Transverse colon (tissue), 4 donors: Measurements from ENCODE around the gene EMX1. TPM values are rescaled to one million over a fixed set of nuclear protein-coding genes. Genes with fewer than 3 reads are reported as not detected.

ENCODE experiments used
- DNase-seq: peaks from one replicate; pipeline ENCODE4 v3.0.0-alpha.2; 2019
- H3K27ac ChIP-seq, 4 donors: fragments of 200-600 bp; sonication (generic); 2 replicates each; pipeline ENCODE4 v1.5.1; 2016 to 2018; ENCODE audit warnings: inconsistent platforms in 4 of 4
- H3K27me3 ChIP-seq: fragments of 200-600 bp; sonication (generic); 2 replicates; pipeline ENCODE4 v1.5.1; 2017; ENCODE audit warnings: inconsistent platforms
- H3K36me3 ChIP-seq, 4 donors: fragments of 200-600 bp; sonication (generic); 2 replicates each; pipeline ENCODE4 v1.5.1; 2017 to 2019; ENCODE audit warnings: inconsistent platforms in 4 of 4
- H3K4me1 ChIP-seq, 4 donors: fragments of 200-600 bp; sonication (generic); 2 replicates each; pipeline ENCODE4 v1.5.1; 2017 to 2020; ENCODE audit warnings: inconsistent platforms in 4 of 4
- H3K4me3 ChIP-seq, 4 donors: fragments of 200-600 bp; sonication (generic); 1 replicate in 1 of 4; 2 replicates in 3 of 4; pipeline versions ENCODE4 v1.5.1 to v1.6.1; 2017 to 2019; ENCODE audit warnings: inconsistent platforms in 4 of 4
- H3K9me3 ChIP-seq, 2 donors: fragments of 200-600 bp; sonication (generic); 2 replicates each; pipeline ENCODE4 v1.5.1; 2017 to 2019; ENCODE audit warnings: inconsistent platforms in 2 of 2
- EP300 ChIP-seq: sonication (generic); formaldehyde crosslinking; IDR thresholded peaks from one replicate; pipeline ENCODE4 v1.6.1; 2017; ENCODE audit warnings: antibody characterized with exemption, low read depth
- POLR2A ChIP-seq: fragments of 450-650 bp; IDR thresholded peaks from one replicate; pipeline ENCODE4 v1.6.1; 2016; ENCODE audit warnings: antibody characterized with exemption, mild to moderate bottlenecking, moderate library complexity
- POLR2AphosphoS5 ChIP-seq, 3 donors: sonication (generic); formaldehyde crosslinking; IDR thresholded peaks; one replicate each; pipeline ENCODE4 v1.6.1; 2016; ENCODE audit warnings: antibody characterized with exemption in 3 of 3
- WGBS, 2 donors: methylation state at CpG; one replicate each; pipeline ENCODE4 v1.1.5; 2018; ENCODE audit warnings: low coverage in 1 of 2; 5-methylcytosine and 5-hydroxymethylcytosine counted together
- in situ Hi-C, 4 donors: fragments of 200-750 bp; cut with MboI; loops; one replicate each; pipeline versions ENCODE4 v1.15.0 to v1.15.1; 2017; ENCODE audit warnings: low sequenced_read_pairs in 3 of 4, low pct_ligation_motif_present in 1 of 4, low pct_unique_long_range_greater_than_20kb in 1 of 4
- intact Hi-C: fragments of 100-400 bp; cut with DNase I; formaldehyde crosslinking; loops from one replicate; pipeline ENCODE4 v1.15.1; 2023; ENCODE audit warnings: low total_unique reads
- total RNA-seq, 4 donors: library from RNA; depleted of rRNA; stranded (reverse); fragments of >200 nt; gene quantifications; one replicate each; pipeline ENCODE4 v1.1.0, GENCODE V29; 2016
- TF ChIP-seq, protein P1 (sequence below), 5 experiments: fragments of 200-600 bp in 3 of 5; fragments of 450-650 bp in 2 of 5; sonication (generic) in 3 of 5; IDR thresholded peaks; 1 replicate in 2 of 5; 2 replicates in 3 of 5; pipeline ENCODE4 v1.5.1; 2016 to 2017; ENCODE audit warnings: antibody characterized with exemption in 5 of 5, inconsistent platforms in 3 of 5, mild to moderate bottlenecking in 2 of 5, moderate library complexity in 1 of 5

Gene EMX1
- total RNA-seq, 4 donors from 2014 or later: 1.5 to 2.9 (median 2.7) TPM; not detected in 1

DNA sequence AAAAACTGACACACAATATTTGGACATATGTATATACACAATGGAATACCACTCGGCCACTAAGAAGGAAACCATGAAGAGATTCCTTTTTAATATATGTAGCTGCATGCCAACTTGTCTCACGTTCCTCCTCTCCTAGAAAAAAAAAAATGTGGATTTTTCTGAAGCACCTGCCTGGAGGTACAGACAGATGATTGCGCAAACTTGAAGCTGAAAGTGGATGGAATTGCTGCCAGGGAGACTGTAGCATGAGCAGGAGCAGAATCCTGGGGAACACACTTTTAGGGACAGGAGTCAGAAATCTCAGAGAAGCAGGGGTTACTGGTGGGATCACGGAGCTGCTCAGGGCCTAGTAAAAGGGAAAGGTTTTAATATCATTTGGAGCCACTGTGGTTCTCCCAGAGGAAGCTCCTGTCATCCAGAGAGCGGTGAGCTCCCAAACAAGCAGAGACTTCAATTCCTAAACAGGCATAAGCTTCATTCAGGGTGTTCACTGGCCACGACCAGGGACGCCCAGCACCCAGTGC, 30.8 kb upstream of the EMX1 start:
- WGBS, 2 donors: 50 to 59% methylated on average over 4 to 7 of the region's 7 CpGs
- in situ Hi-C loops (loop anchor here in 2 of 4 donors (25.0 kb wide), 2 partner anchors 276 to 301 kb away; no protein-coding TSS in a partner anchor), intact Hi-C loops (no loop called here)
- TF ChIP-seq, protein P1, sequence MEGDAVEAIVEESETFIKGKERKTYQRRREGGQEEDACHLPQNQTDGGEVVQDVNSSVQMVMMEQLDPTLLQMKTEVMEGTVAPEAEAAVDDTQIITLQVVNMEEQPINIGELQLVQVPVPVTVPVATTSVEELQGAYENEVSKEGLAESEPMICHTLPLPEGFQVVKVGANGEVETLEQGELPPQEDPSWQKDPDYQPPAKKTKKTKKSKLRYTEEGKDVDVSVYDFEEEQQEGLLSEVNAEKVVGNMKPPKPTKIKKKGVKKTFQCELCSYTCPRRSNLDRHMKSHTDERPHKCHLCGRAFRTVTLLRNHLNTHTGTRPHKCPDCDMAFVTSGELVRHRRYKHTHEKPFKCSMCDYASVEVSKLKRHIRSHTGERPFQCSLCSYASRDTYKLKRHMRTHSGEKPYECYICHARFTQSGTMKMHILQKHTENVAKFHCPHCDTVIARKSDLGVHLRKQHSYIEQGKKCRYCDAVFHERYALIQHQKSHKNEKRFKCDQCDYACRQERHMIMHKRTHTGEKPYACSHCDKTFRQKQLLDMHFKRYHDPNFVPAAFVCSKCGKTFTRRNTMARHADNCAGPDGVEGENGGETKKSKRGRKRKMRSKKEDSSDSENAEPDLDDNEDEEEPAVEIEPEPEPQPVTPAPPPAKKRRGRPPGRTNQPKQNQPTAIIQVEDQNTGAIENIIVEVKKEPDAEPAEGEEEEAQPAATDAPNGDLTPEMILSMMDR (IDR thresholded peaks at IDR 0.05): no peak
- no peak for TF ChIP-seq POLR2A
- no peak for TF ChIP-seq EP300
- no peak for TF ChIP-seq POLR2AphosphoS5 (IDR thresholded peaks at IDR 0.05)
- peaks cover 22% of the 10 kb centered on the region for H3K27me3 ChIP-seq
- H3K9me3 ChIP-seq: no peaks in the 10 kb centered on the region
- H3K36me3 ChIP-seq: peaks cover 0 to 5% (median 2%) of the 10 kb centered on the region in 4 donors
- peaks cover 5 to 43% (median 27%) of the 10 kb centered on the region in 4 donors for H3K4me1 ChIP-seq
- peak overlapping the region; percentile 68 to 95 (median 72) for H3K4me3 ChIP-seq
- no peak for DNase-seq
- H3K27ac ChIP-seq: peak overlapping the region; percentile 91 to 95 (median 92)

DNA sequence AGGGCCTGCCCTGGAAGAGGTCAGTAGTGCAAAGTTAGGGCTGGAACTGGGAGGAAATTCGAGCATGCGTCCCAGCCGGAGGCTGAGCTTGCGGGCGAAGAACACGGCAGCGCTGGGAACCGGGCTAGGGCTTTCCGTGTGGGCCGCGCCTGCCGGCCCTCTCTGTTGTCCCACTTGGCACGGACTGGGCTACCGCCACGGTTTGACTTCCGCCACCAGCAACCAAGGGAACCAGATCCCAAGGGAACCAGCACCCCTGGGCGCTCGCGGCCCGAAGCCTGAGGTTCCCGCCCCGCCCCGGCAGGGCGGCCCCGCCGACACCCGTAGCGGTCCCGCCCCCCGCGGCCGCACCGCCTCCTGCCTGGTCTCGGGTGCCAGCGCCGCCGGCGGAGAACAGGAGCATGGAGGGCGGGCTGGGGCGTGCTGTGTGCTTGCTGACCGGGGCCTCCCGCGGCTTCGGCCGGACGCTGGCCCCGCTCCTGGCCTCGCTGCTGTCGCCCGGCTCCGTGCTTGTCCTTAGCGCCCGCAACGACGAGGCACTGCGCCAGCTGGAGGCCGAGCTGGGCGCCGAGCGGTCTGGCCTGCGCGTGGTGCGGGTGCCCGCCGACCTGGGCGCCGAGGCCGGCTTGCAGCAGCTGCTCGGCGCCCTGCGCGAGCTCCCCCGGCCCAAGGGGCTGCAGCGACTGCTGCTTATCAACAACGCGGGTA, 30.1 kb upstream of the EMX1 start, which contains the start of gene SPR:
Gene SPR, plus strand, starts transcription at position 377 of the 708 bp plus-strand sequence. Its CDS starts 25 bp downstream, at position 402.
- TF ChIP-seq POLR2AphosphoS5 (IDR thresholded peaks at IDR 0.05): peak in 1 of 3 donors; percentile 35
- TF ChIP-seq EP300: no peak
- TF ChIP-seq, protein P1 (IDR thresholded peaks at IDR 0.05): peak in 2 of 5 experiments; percentile 3 to 8
- TF ChIP-seq POLR2A: no peak
- 3% methylated on average over 25 of the region's 76 CpGs; no CpG with 5 or more reads in 1 of the 2 donors for WGBS, 2 donors
- peak; percentile 85 for DNase-seq
- H3K27ac ChIP-seq: peak within 1 kb of the TSS; percentile 91 to 95 (median 92)
- peaks cover 0 to 9% (median 2%) of the 10 kb centered on the region in 4 donors for H3K36me3 ChIP-seq
- H3K4me3 ChIP-seq: peak within 1 kb of the TSS; percentile 68 to 95 (median 72)
- intact Hi-C loops (no loop called here), in situ Hi-C loops (loop anchor here in 2 of 4 donors (25.0 kb wide), 2 partner anchors 275 to 300 kb away; no protein-coding TSS in a partner anchor)
- no peaks in the 10 kb centered on the region for H3K9me3 ChIP-seq
- peaks cover 16% of the 10 kb centered on the region for H3K27me3 ChIP-seq
- H3K4me1 ChIP-seq: peaks cover 5 to 43% (median 27%) of the 10 kb centered on the region in 4 donors

DNA sequence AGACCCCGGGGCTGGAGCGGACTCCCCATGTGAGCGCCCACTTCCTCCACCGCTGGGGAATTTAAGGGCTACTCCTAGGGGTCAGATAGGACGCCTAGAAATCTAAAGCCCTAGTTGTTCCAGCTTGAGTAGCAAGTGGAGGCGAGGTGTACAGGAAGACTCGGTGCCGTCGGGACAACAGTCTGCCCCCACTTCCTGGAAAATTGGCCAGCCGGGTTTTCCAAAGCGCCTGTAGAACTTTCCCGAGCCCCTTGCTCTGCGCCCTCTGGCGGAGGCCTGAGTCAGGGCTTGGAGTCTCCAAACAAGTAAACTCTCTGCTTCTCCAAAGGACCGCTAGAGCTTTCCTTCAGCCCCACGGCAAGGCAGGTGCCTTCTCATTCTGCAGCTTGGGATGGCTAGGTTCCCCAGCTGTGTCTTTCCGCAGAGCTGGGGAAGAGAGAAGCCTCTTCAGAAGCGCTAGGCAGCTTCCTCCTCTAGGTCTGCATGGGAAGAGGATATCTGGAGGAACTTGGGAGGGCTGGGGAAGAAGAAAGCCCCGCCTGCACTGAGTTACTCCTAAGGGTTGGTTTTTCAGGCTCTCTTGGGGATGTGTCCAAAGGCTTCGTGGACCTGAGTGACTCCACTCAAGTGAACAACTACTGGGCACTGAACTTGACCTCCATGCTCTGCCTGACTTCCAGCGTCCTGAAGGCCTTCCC, 29.4 kb upstream of the EMX1 start:
- 8% methylated on average over 21 of the region's 21 CpGs; no CpG with 5 or more reads in 1 of the 2 donors for WGBS, 2 donors
- Histone ChIP-seq H3K9me3 (no peaks in the 10 kb centered on the region), H3K27ac (peak overlapping the region; percentile 91 to 95 (median 92)), H3K36me3 (peaks cover 0 to 9% (median 2%) of the 10 kb centered on the region in 4 donors), H3K4me3 (peak overlapping the region; percentile 68 to 95 (median 72)), H3K4me1 (peaks cover 5 to 43% (median 27%) of the 10 kb centered on the region in 4 donors), H3K27me3 (peaks cover 11% of the 10 kb centered on the region)
- in situ Hi-C loops: loop anchor here in 2 of 4 donors (25.0 kb wide), 2 partner anchors 274 to 299 kb away; no protein-coding TSS in a partner anchor
- peak; percentile 93 for DNase-seq
- no peak for TF ChIP-seq EP300
- peak in 2 of 3 donors; percentile 4 to 7 for TF ChIP-seq POLR2AphosphoS5 (IDR thresholded peaks at IDR 0.05)
- TF ChIP-seq, protein P1 (IDR thresholded peaks at IDR 0.05): peak; percentile 85 to 93 (median 91)
- no peak for TF ChIP-seq POLR2A
- intact Hi-C loops: no loop called here
